ENCODE data around the gene SUGP1.
"Not testable (repeated sequence)": the region's sequence is repeated elsewhere in the genome, so short reads cannot be mapped to it uniquely, and the experiment has no call there.

Gene SUGP1

DNA sequence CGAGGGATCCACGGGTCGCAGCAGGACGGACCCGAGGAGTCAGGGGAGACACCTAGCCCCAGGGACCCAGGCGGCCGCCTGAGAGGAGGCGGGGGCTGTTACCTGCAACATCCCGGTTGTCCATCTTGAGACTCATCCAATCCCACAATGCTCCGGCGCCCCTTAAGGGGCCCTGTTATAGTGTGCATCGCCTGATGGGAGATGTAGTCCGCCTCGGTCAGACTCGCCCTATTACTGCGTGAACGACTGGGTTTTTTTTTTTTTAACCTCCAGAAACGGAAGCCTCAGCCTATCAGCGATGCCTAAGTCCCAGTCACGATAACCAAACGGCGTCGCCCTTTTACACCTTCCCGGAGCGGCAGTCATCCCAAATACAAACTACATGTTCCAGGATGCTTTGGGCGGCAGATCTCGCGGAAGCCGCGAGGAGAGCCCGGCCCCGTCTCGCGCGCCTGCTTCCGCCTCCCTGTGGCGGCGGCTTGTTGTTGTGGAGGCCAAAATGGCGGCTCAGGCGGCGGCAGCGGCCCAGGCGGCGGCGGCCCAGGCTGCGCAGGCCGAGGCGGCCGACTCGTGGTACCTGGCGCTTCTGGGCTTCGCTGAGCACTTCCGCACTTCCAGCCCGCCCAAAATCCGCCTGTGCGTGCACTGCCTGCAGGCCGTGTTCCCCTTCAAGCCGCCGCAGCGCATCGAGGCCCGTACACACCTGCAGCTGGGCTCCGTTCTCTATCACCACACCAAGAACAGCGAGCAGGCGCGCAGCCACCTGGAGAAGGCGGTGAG lies at the start of gene SUGP1, which contains the start of gene MAU2:
SUGP1 (minus strand) TSS at position 149 of the 780 bp plus-strand sequence; CDS start at position 136, 13 bp downstream.
MAU2 (plus strand) TSS at position 469 of the 780 bp plus-strand sequence; CDS start at position 500, 31 bp downstream.
- DNase-seq = peak; percentile 94

DNA sequence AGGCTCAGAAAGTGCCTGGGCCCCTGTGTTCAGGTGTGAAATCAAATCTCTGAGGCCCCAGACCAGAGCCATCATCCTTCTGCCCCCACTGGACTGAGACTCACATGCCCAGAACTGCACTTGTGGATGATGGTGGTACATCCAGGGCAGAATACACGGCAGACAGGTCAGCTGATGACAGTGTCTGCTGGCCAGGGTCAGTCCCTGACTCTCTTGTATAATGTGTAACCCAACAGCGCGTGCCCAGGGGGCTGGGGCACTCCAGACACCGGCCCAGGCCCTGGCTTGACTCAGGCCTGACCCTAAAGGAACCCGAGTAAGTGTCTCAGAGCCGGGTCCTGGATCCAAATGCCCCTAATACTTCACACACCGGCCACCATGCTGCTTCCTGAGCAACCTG lies 47.8 kb upstream of the SUGP1 start:
- no peak for DNase-seq

DNA sequence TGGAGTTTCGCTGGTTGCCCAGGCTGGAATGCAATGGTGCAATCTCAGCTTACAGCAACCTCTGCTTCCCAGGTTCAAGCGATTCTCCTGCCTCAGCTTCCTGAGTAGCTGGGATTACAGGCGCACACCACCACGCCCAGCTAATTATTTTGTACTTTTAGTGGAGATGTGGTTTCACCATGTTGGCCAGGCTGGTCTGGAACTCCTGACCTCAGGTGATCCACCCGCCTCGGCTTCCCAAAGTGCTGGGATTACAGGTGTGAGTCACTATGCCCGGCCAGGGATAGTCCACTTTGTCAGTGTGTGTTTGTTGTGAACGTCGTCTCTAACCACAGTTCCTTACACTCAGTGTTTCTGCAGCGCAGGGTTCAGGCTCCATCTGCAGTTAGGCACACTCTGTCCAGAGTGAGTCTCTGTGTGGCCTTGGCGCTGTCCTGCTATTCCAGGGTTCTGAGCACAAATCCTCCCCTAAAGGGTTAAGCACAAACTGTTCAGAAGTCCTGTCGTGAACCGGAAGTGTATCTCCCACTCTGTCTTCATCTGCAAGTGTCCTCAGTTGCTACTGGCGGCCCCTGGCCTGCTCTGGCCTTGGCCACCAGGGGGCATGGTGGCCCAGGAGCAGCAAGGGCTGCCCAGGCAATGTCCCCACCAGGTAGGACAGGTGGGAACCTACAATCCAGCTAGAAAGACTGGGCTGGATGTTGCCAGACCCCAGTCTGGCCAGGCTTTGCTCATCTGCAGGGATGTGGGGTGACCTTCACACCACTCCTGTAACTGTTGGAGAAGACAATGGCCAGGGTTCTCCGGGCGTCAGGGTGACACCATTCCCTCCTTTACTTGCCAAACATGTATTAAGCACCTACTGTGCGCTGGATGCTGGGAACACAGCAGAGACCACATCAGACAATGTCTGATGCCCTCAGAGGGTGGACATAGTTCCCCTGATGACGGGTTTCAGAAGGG lies 46.4 kb upstream of the SUGP1 start:
- DNase-seq = no peak

- no peak for DNase-seq
Observed at GRCh38 chr19:19362075-19362474, 41.8 kb upstream of the SUGP1 start.

GRCh38 chr19:19361075-19361594 lies 40.8 kb upstream of the SUGP1 start:
- DNase-seq = peak; percentile 52

DNA sequence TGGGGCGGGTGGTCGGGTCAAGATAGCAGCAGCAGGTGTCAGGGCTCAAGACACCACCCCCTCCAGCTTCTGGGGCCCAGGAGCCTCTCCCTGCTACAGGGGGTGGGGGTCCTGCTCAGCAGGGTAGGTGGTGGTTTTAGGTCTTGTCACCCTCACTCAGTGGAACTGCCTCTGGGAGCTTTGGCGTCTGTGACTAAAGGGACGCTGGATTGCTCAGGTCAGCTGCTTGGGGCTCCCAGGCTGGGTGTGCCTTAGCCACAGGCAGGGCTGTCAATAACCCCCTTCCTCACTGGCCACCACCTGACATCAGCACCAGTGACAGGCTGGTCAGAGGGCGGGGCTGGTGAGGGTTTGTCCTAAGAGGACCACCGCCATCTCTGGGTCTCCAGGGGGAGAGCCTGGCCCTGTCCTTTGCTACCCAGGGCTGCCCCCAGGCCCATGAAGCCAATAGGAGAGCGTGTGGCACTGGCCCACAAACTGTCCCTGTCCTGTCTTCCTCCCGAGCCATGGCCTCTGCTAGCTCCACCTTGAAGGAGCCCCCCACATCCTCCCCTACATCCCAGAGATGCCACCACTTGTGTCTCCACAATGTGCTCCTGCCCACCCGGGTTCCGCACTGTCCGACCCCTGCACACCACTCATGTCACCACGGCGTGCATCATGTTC lies 36.7 kb upstream of the SUGP1 start:
- DNase-seq = no peak

DNA sequence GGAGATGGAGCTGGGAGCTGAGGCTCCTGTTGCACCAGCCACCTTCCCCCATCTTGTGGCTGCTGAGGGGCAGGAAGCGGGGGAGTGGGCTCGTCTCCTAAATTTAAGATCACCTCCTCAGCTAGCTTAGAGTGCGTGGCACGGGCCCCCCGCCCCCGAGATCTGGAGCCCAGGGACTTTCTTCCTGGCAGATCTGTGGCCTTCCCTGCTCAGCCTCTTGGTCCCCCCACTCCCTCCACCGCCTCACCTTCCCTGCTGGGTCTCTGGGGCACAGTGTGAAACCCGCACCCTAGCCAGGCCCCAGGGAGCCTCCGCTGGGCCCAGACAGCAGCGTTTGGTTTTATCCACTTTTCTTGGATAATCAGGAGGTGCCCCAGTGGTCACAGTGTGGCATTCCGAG lies 36.2 kb upstream of the SUGP1 start:
- DNase-seq = no peak

- DNase-seq = no peak
Observed at GRCh38 chr19:19355606-19356139, 35.4 kb upstream of the SUGP1 start.

DNA sequence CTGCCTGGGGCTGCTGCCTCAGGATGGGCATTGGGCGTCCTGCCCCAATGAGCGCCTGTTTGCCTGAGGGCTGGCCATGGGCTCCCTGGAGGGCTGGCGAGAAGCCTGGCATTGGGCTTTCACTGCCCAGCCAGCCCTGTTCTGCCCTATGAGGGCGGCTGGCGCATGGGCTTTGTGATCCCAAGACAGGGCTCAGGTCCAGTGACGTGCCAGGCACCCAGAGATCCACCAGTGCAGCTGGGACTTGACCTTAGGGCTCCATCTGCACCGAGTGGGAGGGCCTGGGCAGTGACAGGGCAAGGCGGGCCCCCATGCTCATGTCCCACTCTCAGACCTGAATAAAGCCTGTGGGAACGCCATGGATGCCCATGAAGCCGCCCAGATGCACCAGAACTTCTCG lies 34.6 kb upstream of the SUGP1 start:
- DNase-seq = no peak

- DNase-seq = no peak
Observed at GRCh38 chr19:19354007-19354406, 33.7 kb upstream of the SUGP1 start.

- no peak for DNase-seq
Observed at GRCh38 chr19:19352823-19353222, 32.5 kb upstream of the SUGP1 start.

DNA sequence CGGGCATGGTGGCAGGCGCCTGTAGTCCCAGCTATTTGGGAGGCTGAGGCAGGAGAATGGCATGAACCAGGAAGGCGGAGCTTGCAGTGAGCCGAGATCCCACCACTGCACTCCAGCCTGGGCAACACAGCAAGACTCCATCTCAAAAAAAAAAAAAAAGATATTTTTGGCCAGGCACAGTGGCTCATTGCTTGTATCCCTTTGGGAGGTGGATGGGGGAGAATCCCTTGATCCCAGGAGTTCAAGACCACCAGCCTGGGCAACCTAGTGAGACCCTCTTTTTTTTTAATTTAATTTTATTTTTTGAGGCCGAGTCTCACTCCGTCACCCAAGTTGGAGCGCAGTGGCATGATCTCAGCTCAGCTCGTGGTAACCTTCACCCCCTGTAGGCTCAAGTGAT lies 30.4 kb upstream of the SUGP1 start:
- DNase-seq = not testable (repeated sequence)

GRCh38 chr19:19349365-19349764 lies 29.1 kb upstream of the SUGP1 start:
- DNase-seq = no peak

DNA sequence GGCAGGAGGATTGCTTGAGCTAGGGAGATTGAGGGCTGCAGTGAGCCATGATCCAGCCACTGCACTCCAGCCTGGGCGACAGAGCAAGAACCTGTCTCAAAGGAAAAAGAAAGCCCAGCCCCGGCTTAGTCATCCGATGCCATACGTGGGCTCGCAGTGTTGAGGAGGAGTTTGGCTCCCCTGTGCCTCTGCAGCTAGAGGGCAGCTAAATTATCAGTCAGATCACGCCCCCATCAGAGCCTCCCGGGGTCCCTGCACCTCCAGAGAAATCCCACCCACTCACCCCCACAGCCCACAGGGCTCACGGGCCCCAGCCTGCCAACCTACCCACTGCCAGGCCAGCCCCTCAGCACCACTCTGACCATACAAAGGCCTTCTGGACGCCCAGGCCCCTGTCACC lies 28.0 kb upstream of the SUGP1 start:
- no peak for DNase-seq

DNA sequence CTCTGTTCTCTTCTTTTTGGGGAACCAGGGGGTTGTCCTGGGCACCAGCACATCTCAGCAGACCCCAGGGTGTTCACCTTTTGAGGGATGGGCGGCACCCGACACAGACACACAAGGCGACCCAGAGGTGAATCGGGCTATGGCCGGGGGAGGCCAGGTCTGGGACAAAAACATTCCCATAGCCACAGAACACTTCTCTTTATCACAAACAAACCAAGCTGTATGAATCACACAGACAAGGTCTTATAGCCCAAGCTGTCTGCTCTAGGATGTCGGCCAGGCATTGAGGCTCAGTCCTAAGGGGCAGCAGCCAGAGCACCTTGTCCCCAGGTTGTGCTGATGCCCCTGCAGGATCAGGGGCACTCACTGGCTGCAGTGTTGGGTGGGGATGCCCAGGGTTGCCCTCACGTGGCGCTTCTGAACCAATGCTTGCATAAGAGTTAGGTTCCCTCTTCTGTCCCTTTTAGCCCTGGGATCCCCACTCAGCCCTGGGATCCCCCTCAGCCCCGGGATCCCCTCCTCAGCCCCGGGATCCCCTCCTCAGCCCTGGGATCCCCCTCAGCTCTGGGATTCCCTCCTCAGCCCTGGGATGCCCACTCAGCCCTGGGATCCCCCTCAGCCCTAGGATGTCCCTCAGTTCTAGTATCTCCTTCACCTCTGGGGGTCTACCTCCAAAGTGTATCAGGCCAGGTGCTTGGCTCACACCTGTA lies 27.2 kb upstream of the SUGP1 start:
- DNase-seq = no peak

DNA sequence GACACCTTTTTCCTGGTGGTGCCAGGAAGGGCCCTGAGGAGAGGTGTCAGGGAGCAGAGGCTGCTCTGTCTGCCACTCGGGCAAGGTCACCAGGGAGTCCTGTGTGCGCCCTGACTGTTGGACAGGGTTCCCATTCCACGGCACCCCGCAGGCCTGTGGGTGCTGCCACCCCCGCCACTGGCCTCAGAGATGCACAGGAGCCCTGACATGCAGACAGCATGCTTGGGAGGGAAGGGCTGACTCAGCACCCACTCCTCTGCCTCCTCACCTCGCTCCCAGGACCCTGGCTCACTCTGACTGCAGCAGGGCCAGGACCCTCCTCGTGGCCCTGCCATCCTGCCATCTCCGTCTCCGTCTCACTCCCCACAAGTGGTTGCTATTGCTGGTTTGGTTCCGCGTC lies 25.7 kb upstream of the SUGP1 start:
- DNase-seq = no peak

DNA sequence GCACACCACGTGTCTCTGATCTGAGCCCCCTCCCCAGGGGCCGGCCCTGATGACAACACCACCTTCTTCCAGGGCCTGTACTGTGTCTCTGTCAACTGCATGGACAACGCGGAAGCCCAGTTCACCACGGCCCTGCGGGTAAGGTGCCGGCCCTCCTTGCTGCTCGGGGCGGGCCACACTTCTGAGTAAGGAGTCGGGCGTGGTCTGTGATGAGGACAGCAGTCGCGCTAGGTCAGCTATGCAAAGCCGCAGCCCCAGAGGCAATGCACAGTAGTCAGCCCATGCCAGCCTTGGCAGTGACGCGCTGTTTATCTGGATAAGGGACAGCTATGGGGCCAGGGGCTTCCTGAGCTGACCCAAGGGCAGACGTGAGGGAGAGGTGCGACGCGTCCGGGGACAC lies 24.9 kb upstream of the SUGP1 start:
- no peak for DNase-seq

- no peak for DNase-seq
Observed at GRCh38 chr19:19343762-19344161, 23.5 kb upstream of the SUGP1 start.

- no peak for DNase-seq
Observed at GRCh38 chr19:19343016-19343362, 22.7 kb upstream of the SUGP1 start.

DNA sequence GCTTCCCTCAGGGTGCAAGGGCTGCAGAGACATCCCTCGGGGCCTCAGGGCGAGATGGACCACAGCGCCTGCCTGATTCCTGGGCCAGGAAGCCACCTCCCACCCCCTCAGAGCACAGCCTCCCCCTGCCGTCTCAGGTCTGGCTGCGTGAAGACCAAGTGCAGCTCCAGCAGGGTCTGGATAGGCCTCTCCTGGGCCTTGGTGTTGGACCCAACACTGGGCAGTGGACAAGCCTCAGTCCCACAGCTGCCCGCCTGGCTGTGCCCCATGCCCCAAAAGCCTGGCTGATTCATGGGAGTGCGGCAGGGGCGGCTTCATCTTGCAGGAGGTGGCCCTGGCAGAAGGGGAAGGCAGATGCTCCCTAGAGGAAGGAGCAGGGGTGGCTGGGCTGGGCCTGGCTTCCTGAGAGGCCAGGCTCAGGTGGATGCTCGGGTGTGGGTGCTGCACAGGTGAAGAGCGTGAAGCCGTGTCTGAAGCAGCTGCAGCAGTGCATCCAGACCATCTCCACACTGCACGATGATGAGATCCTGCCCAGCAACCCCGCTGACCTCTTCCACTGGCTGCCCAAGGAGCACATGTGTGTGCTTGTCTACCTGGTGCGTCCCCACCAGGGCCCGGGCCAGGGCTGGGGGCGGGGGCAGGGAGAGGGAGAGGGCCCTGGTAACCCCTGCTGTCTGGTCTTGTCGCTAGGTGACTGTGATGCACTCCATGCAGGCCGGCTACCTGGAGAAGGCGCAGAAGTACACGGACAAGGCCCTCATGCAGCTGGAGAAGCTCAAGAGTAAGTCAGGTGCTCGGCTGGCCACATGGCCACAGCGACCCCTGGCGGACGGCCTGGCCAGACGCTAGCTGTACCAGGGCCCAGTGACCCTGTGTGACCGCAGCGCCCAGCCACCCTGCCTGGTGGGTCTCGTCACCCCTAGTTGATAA lies 22.0 kb upstream of the SUGP1 start:
- no peak for DNase-seq

GRCh38 chr19:19341026-19341425 lies 20.7 kb upstream of the SUGP1 start:
- no peak for DNase-seq
